Sigmoid colon (tissue), 4 donors: ENCODE measurements around the gene ENPP5.

Source experiments
- CTCF ChIP-seq, 4 experiments: fragments of 450-650 bp in 3 of 4; fragments of 200-600 bp in 1 of 4; IDR thresholded peaks; one replicate each; pipeline ENCODE4 v1.5.1; 2016 to 2019; ENCODE audit warnings: antibody characterized with exemption in 4 of 4, mild to moderate bottlenecking in 3 of 4, moderate library complexity in 2 of 4
- POLR2A ChIP-seq, 2 donors: fragments of 450-650 bp; IDR thresholded peaks; one replicate each; pipeline ENCODE4 v1.6.1; 2016; ENCODE audit warnings: antibody characterized with exemption in 2 of 2, mild to moderate bottlenecking in 2 of 2, moderate library complexity in 2 of 2
- POLR2AphosphoS5 ChIP-seq, 4 donors: sonication (generic); formaldehyde crosslinking; IDR thresholded peaks; one replicate each; pipeline ENCODE4 v1.6.1; 2017; ENCODE audit warnings: antibody characterized with exemption in 4 of 4

GRCh38 chr6:46189726-46190125 is 18.9 kb upstream of the ENPP5 start:
- TF ChIP-seq CTCF (IDR thresholded peaks at IDR 0.05): no peak
- no peak for TF ChIP-seq POLR2A (IDR thresholded peaks at IDR 0.05)
- no peak for TF ChIP-seq POLR2AphosphoS5 (IDR thresholded peaks at IDR 0.05)
